H1 (cell line): Measurements from ENCODE around the gene CDON. TPM values are rescaled to one million over a fixed set of nuclear protein-coding genes. Genes with fewer than 3 reads are reported as not detected.

ENCODE experiments used
- CTCF ChIA-PET: fragments of 300-600 bp; sonication (Branson Sonifier 250); formaldehyde crosslinking; loops from one replicate; lab custom pipeline; 2021; ENCODE audit not compliant: partially characterized antibody; lab: Charles Lee
- POLR2A ChIA-PET: fragments of 300-600 bp; sonication (Branson Sonifier 250); formaldehyde crosslinking; loops from one replicate; lab custom pipeline; 2021; ENCODE audit warnings: inconsistent platforms; ENCODE audit not compliant: partially characterized antibody; lab: Charles Lee
- DNase-seq, 2 experiments: peaks; one replicate each; pipeline versions ENCODE4 v3.0.0 to v3.0.0-alpha.2; 2010 to 2022; ENCODE audit warnings: low spot score in 2 of 2, low read depth in 1 of 2, mixed read lengths in 1 of 2
- FAIRE-seq: peaks from 2 replicates; lab custom pipeline; 2011; peaks lifted over from hg19 to GRCh38; lab: Jason Lieb, UNC
- H2AFZ ChIP-seq: 2 replicates; pipeline ENCODE4 v1.8.1; 2012; ENCODE audit warnings: low read length, inconsistent platforms
- H2AK5ac ChIP-seq: 2 replicates; pipeline ENCODE4 v1.6.1; 2013; ENCODE audit warnings: low read depth, low read length
- H2BK120ac ChIP-seq: replicated peaks from 2 replicates; pipeline ENCODE3; 2013; ENCODE audit warnings: low read depth, low read length, inconsistent platforms
- H2BK12ac ChIP-seq: 2 replicates; pipeline ENCODE4 v1.6.1; 2013; ENCODE audit warnings: low read depth, low read length
- H2BK15ac ChIP-seq: 2 replicates; pipeline ENCODE4 v1.6.1; 2013; ENCODE audit warnings: low read length
- H2BK20ac ChIP-seq: 2 replicates; pipeline ENCODE4 v1.6.1; 2013; ENCODE audit warnings: low read length
- H2BK5ac ChIP-seq: 2 replicates; pipeline ENCODE4 v1.6.1; 2013; ENCODE audit warnings: low read depth, low read length
- H3K14ac ChIP-seq: 2 replicates; pipeline ENCODE4 v1.6.1; 2013; ENCODE audit warnings: inconsistent platforms; ENCODE audit not compliant: insufficient read length
- H3K18ac ChIP-seq: 2 replicates; pipeline ENCODE4 v1.6.1; 2013; ENCODE audit warnings: low read length; ENCODE audit errors: extremely low read depth
- H3K23ac ChIP-seq: 2 replicates; pipeline ENCODE4 v1.6.1; 2013; ENCODE audit warnings: inconsistent platforms; ENCODE audit not compliant: insufficient read length
- H3K23me2 ChIP-seq: 2 replicates; pipeline ENCODE4 v1.6.1; 2013; ENCODE audit warnings: low read depth, low read length
- H3K27ac ChIP-seq: 2 replicates; pipeline ENCODE4 v1.6.1; 2011; ENCODE audit warnings: low read depth, low read length, inconsistent platforms
- H3K27me3 ChIP-seq, 4 experiments: replicated peaks in 1 of 4; 1 replicate in 1 of 4; 2 replicates in 3 of 4; pipeline versions ENCODE4 v1.6.1 to v1.8.1; 2011 to 2013; ENCODE audit warnings: low read length in 3 of 4, mild to moderate bottlenecking in 3 of 4, inconsistent platforms in 2 of 4, mixed read lengths in 2 of 4, moderate library complexity in 1 of 4; ENCODE audit not compliant: control insufficient read depth in 3 of 4, insufficient read depth in 3 of 4; ENCODE audit errors: extremely low read depth in 1 of 4
- H3K36me3 ChIP-seq, 4 experiments: 2 replicates each; pipeline versions ENCODE4 v1.6.1 to v1.8.1; 2011 to 2013; ENCODE audit warnings: mild to moderate bottlenecking in 4 of 4, low read length in 3 of 4, moderate library complexity in 2 of 4, control low read depth in 1 of 4, inconsistent platforms in 1 of 4; ENCODE audit not compliant: insufficient read depth in 4 of 4, control insufficient read depth in 2 of 4
- H3K4ac ChIP-seq: replicated peaks from 2 replicates; pipeline ENCODE3; 2013; ENCODE audit warnings: low read length, low read depth, mixed read lengths, inconsistent platforms; ENCODE audit not compliant: insufficient read length
- H3K4me1 ChIP-seq, 4 experiments: replicated peaks in 1 of 4; 1 replicate in 1 of 4; 2 replicates in 3 of 4; pipeline versions ENCODE4 v1.6.1 to v1.8.1; 2011 to 2013; ENCODE audit warnings: low read length in 3 of 4, inconsistent platforms in 2 of 4, mixed read lengths in 1 of 4; ENCODE audit not compliant: insufficient read depth in 4 of 4, control insufficient read depth in 3 of 4
- H3K4me2 ChIP-seq, 2 experiments: 2 replicates each; pipeline versions ENCODE4 v1.6.1 to v1.8.1; 2011 to 2013; ENCODE audit warnings: low read depth in 2 of 2, low read length in 2 of 2, control low read depth in 1 of 2, inconsistent platforms in 1 of 2, mild to moderate bottlenecking in 1 of 2; ENCODE audit not compliant: insufficient read depth in 1 of 2
- H3K4me3 ChIP-seq, 4 experiments: fragments of 200-600, 300-600 bp in 1 of 4; sonication (generic), shearing (Covaris generic), sonication (Bioruptor Twin) in 1 of 4; 2 replicates each; pipeline versions ENCODE4 v1.5.1 to v1.8.1; 2011 to 2016; ENCODE audit warnings: low read length in 4 of 4, low read depth in 3 of 4, control low read depth in 2 of 4, inconsistent platforms in 2 of 4, mild to moderate bottlenecking in 2 of 4, mixed read lengths in 1 of 4, moderate library complexity in 1 of 4; ENCODE audit not compliant: insufficient read depth in 2 of 4; ENCODE audit errors: extremely low read depth in 1 of 4
- H3K56ac ChIP-seq: replicated peaks from 2 replicates; pipeline ENCODE3; 2013; ENCODE audit warnings: low read depth, mild to moderate bottlenecking, mixed read lengths, low read length, inconsistent platforms; ENCODE audit not compliant: insufficient read length
- H3K79me1 ChIP-seq: 2 replicates; pipeline ENCODE4 v1.6.1; 2013; ENCODE audit warnings: low read depth, low read length, control low read depth
- H3K79me2 ChIP-seq, 2 experiments: 2 replicates each; pipeline versions ENCODE4 v1.6.1 to v1.8.1; 2012 to 2013; ENCODE audit warnings: low read length in 2 of 2, mild to moderate bottlenecking in 2 of 2, inconsistent platforms in 1 of 2; ENCODE audit not compliant: insufficient read depth in 2 of 2, control insufficient read depth in 1 of 2
- H3K9ac ChIP-seq, 4 experiments: replicated peaks in 1 of 4; 1 replicate in 1 of 4; 2 replicates in 3 of 4; pipeline versions ENCODE4 v1.6.1 to v1.8.1; 2011 to 2013; ENCODE audit warnings: low read depth in 3 of 4, low read length in 3 of 4, control low read depth in 2 of 4, mild to moderate bottlenecking in 2 of 4, moderate library complexity in 2 of 4, inconsistent platforms in 1 of 4; ENCODE audit errors: extremely low read depth in 1 of 4
- H3K9me3 ChIP-seq, 2 experiments: 2 replicates each; pipeline versions ENCODE4 v1.6.1 to v1.8.1; 2012 to 2013; ENCODE audit warnings: mild to moderate bottlenecking in 2 of 2, moderate library complexity in 2 of 2, control low read depth in 1 of 2, inconsistent platforms in 1 of 2, low read depth in 1 of 2, low read length in 1 of 2, mixed read lengths in 1 of 2; ENCODE audit not compliant: insufficient read depth in 2 of 2
- H4K20me1 ChIP-seq, 2 experiments: replicated peaks in 1 of 2; 2 replicates each; pipeline versions ENCODE3 to v1.8.1; 2011 to 2013; ENCODE audit warnings: inconsistent platforms in 2 of 2, low read length in 2 of 2, mild to moderate bottlenecking in 1 of 2; ENCODE audit not compliant: insufficient read depth in 2 of 2, control insufficient read depth in 1 of 2
- H4K5ac ChIP-seq: 2 replicates; pipeline ENCODE4 v1.6.1; 2013; ENCODE audit warnings: low read length, low read depth, mixed read lengths, inconsistent platforms; ENCODE audit not compliant: insufficient read length
- H4K8ac ChIP-seq: 2 replicates; pipeline ENCODE4 v1.8.0; 2013; ENCODE audit warnings: mild to moderate bottlenecking, moderate library complexity, low read length, inconsistent platforms; ENCODE audit not compliant: insufficient read depth; ENCODE audit errors: extremely low read depth
- H4K91ac ChIP-seq: replicated peaks from 2 replicates; pipeline ENCODE3; 2013; ENCODE audit warnings: low read length, mixed read lengths, inconsistent platforms; ENCODE audit not compliant: insufficient read length
- CHD1 ChIP-seq: IDR thresholded peaks from 2 replicates; pipeline ENCODE4 v1.6.1; 2012; ENCODE audit warnings: low read depth, low read length, improper control_type of control experiment
- CTBP2 ChIP-seq: IDR thresholded peaks from 2 replicates; pipeline ENCODE4 v1.7.0; 2011; ENCODE audit warnings: borderline replicate concordance, mild to moderate bottlenecking, moderate library complexity, mixed read lengths, low read length; ENCODE audit not compliant: insufficient read depth, insufficient read length
- FOSL1 ChIP-seq: IDR thresholded peaks from 2 replicates; pipeline ENCODE4 v1.6.1; 2011; ENCODE audit warnings: mild to moderate bottlenecking, low read depth, low read length, moderate library complexity; ENCODE audit not compliant: insufficient read depth
- JUND ChIP-seq: IDR thresholded peaks from 2 replicates; pipeline ENCODE4 v1.6.1; 2011; ENCODE audit warnings: mild to moderate bottlenecking, improper control_type of control experiment, low read length
- KDM5A ChIP-seq: fragments of 200-600 bp; IDR thresholded peaks from 2 replicates; pipeline ENCODE4 v1.7.1; 2012; ENCODE audit warnings: mild to moderate bottlenecking, low read length, inconsistent platforms, mixed read lengths
- NRF1 ChIP-seq: IDR thresholded peaks from 2 replicates; pipeline ENCODE4 v1.6.1; 2011; ENCODE audit warnings: mild to moderate bottlenecking, low read depth, low read length, improper control_type of control experiment
- SP4 ChIP-seq: IDR thresholded peaks from 2 replicates; pipeline ENCODE4 v1.6.1; 2012; ENCODE audit warnings: low read length, inconsistent platforms
- TAF1 ChIP-seq: IDR thresholded peaks from 2 replicates; pipeline ENCODE4 v1.6.1; 2011; ENCODE audit warnings: mild to moderate bottlenecking, low read depth, low read length
- WGBS, 2 experiments: shearing (Covaris generic) in 1 of 2; methylation state at CpG; one replicate each; pipeline versions ENCODE4 v1.1.6 to v1.1.7; 2013 to 2015; ENCODE audit warnings: low lambda C conversion rate in 2 of 2, mixed read lengths in 2 of 2, inconsistent platforms in 1 of 2, low coverage in 1 of 2, missing lambda C conversion rate in 1 of 2; ENCODE audit not compliant: insufficient replicate concordance in 2 of 2, insufficient coverage in 1 of 2, insufficient read length in 1 of 2; ENCODE audit errors: extremely low coverage in 1 of 2, missing lambda C conversion rate in 1 of 2; 5-methylcytosine and 5-hydroxymethylcytosine counted together
- polyA plus RNA-seq, 7 experiments: library from polyadenylated mRNA; depleted of rRNA in 3 of 7; stranded (reverse) in 5 of 7; unstranded in 2 of 7; fragments of >200 nt in 5 of 7; fragments of 200-250 nt in 2 of 7; gene quantifications; 1 replicate in 5 of 7; 2 replicates in 1 of 7; 4 replicates in 1 of 7; pipeline versions ENCODE4 v1.2.1 to v1.2.3, GENCODE V29; 2011 to 2013; ENCODE audit warnings: missing spikeins in 2 of 7, mixed read lengths in 2 of 7
- total RNA-seq: library from RNA; stranded (reverse); fragmentation: NEBNext Ultra II Directional; extraction: Animal tissue kit (Norgen Biotek cat#: 25700); gene quantifications from 2 replicates; pipeline ENCODE4 v1.2.1, GENCODE V29; 2021

The CDON gene
- total and polyA plus RNA-seq, 2 of the 8 experiments (the other 6 are each of a cell fraction or from before 2014, with no cell fraction given): 11.0 to 32.5 TPM

- H3K27me3 ChIP-seq: no peaks in the 10 kb centered on the region
- no peak overlapping the region for H3K4ac ChIP-seq
- no peak overlapping the region for H3K18ac ChIP-seq
- H3K23me2 ChIP-seq: no peaks in the 10 kb centered on the region
- no peak overlapping the region for H2BK20ac ChIP-seq
- H3K4me3 ChIP-seq: no peak overlapping the region
- no peaks in the 10 kb centered on the region for H4K20me1 ChIP-seq
- TF ChIP-seq CHD1 (no peak), CTBP2 (no peak), JUND (no peak), NRF1 (no peak), SP4 (no peak), FOSL1 (no peak), KDM5A (no peak), TAF1 (no peak)
- H2BK15ac ChIP-seq: no peak overlapping the region
- no peak overlapping the region for H3K27ac ChIP-seq
- ChIA-PET POLR2A (no interaction called here), CTCF (no interaction called here)
- no peak for FAIRE-seq
- no peak overlapping the region for H3K4me2 ChIP-seq
- no peak overlapping the region for H4K5ac ChIP-seq
- no peak overlapping the region for H2AFZ ChIP-seq
- no peak overlapping the region for H4K91ac ChIP-seq
- WGBS, 2 experiments: 95% methylated on average over 5 of the region's 5 CpGs; no CpG with 5 or more reads in 1 of the 2 experiments
- H3K9me3 ChIP-seq: no peaks in the 10 kb centered on the region
- H3K36me3 ChIP-seq: no peaks in the 10 kb centered on the region
- H3K14ac ChIP-seq: no peak overlapping the region
- H2BK120ac ChIP-seq: no peak overlapping the region
- peaks cover 0 to 10% (median 1%) of the 10 kb centered on the region in 4 experiments; a peak in 3 of 7 replicates for H3K4me1 ChIP-seq
- no peak overlapping the region for H3K9ac ChIP-seq
- no peak overlapping the region for H2BK5ac ChIP-seq
- H2AK5ac ChIP-seq: no peak overlapping the region
- no peak overlapping the region for H3K56ac ChIP-seq
- no peak overlapping the region for H4K8ac ChIP-seq
- DNase-seq: no peak
- no peak overlapping the region for H3K23ac ChIP-seq
- no peaks in the 10 kb centered on the region for H3K79me1 ChIP-seq
- no peaks in the 10 kb centered on the region; a peak in 1 of 4 replicates for H3K79me2 ChIP-seq
- H2BK12ac ChIP-seq: no peak overlapping the region
These were observed 26.9 kb downstream of the CDON start for GRCh38 chr11:126035718-126036117.
